Suppressor macrophage treated with lipopolysaccharide for 1 hour (primary cell): Measurements from ENCODE around the gene SELENOP.
"Not testable (repeated sequence)": the region's sequence is repeated elsewhere in the genome, so short reads cannot be mapped to it uniquely, and the experiment has no call there.

Source experiments
- DNase-seq, 3 donors: peaks; one replicate each; pipeline ENCODE4 v3.0.0-alpha.2; 2020 to 2022

Gene SELENOP

DNA sequence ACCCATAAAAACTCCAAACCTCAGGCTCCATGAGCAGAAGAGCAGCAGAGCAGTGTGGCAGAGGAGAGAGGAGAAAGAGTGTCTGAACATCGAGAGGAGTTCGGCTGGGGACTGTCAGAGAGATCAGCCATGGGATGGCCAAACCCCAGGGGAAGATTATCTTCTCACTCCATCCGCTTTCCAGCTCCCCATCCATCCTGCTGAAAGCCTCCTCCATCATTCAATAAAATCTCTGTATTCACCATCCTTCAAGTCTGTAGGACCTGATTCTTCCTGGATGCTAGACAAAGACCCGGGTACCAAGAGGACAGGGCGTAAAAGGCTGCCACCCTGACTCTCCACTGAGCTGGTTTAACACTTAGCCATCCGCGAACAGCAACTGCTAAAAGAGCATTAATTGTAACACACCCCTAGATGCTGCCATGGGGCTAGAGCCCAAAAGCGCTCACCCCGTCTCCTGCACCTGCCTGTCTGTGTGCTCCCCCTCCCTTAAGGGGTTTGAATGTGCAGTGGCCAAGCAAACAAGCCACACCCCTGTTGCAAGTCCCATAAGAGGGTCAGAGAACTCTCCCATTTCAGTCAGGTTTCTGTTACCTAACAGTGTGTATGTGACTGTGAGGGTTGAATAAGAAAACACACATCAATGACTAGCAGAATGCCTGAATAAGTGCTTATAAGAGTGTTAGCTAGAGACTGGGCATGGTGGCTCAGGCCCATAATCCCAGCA, 13.9 kb upstream of the SELENOP start:
- DNase-seq: no peak

DNA sequence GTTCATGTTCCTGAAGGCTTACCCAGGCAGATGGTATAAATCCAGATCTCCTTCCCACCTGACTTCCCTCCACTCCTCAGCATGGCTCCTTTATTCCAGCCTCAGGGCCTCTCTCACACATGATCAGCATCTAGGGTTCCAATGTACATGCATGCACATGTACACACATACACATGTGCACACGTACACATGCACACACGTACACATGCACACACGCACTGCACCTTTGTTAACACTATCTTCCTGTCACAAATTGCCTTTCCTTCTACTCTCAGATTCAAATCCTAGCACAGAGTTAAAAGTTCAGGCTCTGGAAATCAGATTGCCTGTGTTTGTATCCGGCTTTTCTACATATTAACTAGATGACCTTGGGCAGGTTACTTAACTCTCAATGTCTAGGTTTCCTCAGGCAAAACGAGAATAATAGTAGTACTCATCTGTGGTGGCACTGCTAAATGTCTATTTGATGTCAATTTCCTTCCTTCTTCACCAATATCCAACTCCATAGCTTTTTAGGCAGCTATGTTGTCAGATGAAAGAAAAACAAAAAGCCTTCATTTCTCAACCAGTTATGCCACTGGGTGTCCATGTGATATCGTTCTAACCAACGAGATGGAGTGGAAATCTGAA, 12.8 kb upstream of the SELENOP start:
- DNase-seq: no peak

GRCh38 chr5:42822548-42822947, 10.9 kb upstream of the SELENOP start:
- DNase-seq: no peak

GRCh38 chr5:42819745-42820144, 8.1 kb upstream of the SELENOP start:
- DNase-seq: no peak

GRCh38 chr5:42816546-42816945, 4.9 kb upstream of the SELENOP start:
- DNase-seq: not testable (repeated sequence)

DNA sequence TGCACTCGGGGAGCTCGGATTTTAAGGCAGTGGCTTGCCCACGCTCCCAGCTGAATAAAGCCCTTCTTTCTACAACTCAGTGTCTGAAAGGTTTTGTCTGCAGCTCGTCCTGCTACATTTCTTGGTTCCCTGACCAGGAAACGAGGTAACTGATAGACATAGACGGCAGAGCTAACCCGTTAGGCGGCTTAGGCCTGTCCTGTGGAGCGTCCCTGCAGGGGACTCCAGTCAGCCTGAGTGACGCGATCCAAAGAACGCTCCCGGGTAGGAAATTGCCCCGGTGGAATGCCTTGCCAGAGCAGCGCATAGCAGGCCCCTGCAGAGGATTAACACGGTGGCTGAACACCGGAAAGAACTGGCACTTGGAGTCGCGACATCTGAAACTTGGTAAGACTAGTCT, 1.8 kb upstream of the SELENOP start:
- no peak for DNase-seq

DNA sequence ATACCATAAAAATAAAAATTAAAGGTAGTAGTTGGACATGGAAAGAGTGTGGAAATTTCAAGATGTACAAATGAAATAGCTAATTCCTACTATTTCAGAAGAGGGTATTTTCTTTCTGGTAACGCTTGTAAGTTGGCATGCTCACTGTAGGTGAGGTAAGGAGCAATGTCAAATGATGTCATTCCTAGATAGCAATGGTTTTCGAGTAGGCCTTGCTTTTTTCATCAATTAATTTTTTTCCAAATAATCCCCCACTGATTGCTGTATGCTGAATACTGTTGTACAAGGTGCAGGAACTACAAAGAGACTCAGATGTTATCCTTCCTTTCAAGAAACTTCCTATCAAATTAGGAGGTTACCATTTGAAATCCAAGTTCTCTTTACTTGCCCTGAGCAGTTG, 928 bp upstream of the SELENOP start:
- no peak for DNase-seq

DNA sequence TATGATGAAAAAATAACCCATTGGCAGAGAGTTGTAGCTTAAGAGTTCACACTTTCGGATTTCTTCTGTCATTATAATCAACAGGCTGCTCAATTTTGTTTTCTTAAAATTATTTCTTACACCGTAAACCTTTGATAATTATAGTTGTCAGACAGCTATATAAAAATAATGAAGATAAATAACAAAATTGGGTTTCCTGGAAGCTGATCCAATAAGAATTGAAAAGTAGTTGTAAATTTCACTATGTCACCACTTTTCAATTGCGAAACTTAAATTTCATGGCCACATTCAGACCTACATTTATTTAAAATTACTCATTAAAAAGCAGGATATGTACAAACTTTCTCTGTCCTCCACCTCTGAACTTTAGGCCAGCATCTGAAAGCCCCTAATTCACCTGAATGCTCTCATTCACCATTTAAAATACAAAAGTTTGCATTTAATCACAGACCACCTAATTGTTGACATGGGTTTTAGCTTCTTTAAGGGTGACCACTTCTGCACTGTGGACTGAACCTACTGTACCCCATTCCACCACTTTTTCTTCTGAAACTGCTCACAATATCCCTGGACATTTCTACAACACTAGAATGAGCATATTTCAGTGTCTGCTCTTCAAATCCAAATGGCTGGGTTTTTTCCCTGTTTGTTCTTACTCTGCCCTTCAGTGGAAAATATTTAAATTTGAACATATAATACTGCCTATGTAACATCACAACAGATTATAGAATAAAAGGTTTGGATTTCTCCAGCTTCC, 680 bp downstream of the SELENOP start:
- peak in 2 of 3 donors; percentile 29 to 44 for DNase-seq

DNA sequence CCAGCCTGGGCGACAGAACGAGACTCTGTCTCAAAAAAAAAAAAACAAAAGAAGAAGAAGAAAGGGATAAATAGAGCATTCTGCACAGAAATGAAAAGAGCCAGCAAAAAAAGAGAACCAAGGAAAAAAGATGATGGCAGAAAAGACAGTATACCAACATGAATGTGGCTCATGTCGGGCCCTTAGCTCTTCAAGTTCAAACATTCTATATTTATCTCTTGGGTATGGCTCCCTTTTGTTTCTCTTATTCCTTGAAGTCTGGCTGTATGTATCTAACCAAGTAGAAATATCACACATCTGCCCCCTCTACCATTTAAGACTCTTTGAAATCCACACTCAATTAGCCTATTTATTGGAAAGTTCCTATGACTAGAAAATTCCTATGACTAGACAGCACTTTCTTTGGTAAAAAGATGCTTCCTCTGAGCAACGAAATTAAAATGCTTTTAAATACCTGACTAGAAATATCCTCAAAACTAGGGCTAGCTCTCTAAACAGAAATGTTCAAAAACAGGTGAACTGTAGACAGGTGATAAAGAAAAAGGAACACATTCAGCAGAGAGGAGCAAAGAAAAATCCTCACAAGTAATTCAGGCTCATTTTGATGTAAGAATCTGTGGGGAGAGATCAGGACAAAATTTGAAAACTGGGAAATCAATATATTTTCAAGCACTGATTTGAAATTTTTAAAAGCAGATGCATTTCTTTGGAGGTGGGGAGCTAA, 2.6 kb downstream of the SELENOP start:
- DNase-seq: no peak

GRCh38 chr5:42807722-42808447, 3.8 kb downstream of the SELENOP start:
- DNase-seq: peak in 1 of 3 donors; percentile 19

DNA sequence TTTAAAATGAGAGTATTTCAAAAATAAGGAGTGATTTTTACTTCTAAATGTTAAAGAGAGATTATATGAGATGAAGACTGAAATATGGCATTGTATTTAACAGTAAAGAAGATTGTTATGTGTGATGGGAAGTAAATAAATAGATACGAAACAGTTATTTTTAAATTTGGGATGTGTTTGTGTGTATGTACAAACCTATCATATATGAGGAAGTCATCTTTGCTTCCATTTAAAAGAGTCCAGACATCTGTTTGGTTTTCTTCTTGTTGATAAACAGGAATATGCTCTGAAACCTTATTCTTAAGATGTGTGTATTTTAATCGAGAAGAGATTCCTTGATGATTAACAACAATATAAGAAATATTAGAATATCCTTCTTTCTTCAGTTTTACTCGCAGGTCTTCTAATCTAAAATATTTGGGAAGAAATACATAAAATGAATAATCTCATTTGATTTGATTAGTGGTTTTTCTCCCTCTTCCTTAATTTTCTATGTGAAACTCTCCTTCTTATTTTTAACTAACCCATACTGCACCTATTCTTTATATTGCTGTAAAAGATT, 4.9 kb downstream of the SELENOP start:
- DNase-seq: no peak

- DNase-seq: no peak
These were observed 5.5 kb downstream of the SELENOP start for GRCh38 chr5:42806004-42806700.

GRCh38 chr5:42804717-42805339, 6.9 kb downstream of the SELENOP start:
- no peak for DNase-seq

DNA sequence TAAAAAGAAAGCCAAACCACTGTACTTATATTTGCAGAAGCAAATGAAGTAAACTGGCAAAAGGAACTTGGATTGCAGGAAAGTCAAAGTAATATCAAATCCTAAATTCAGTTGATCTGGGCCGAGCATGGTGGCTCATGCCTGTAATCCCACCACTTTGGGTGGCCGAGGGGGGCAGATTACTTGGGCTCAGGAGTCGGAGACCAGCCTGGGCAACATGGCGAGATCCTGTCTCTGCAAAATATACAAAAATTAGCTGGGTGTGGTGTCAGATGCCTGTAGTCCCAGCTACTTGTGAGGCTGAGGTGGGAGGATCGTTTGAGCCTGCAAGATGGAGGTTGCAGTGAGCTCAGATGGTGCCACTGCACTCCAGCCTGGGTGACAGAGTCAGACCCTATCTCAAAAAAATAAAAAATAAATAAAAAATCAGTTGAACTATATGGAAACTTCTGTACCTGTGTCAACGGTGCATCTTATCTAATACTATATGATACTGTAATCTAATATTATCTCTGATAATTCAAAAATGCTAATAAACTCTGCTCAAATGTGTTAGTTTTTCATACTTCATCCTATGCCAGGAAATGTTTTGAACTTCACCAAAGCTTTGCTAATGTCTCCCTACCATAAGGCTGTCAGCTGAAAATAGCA, 10.1 kb downstream of the SELENOP start:
- DNase-seq: no peak

DNA sequence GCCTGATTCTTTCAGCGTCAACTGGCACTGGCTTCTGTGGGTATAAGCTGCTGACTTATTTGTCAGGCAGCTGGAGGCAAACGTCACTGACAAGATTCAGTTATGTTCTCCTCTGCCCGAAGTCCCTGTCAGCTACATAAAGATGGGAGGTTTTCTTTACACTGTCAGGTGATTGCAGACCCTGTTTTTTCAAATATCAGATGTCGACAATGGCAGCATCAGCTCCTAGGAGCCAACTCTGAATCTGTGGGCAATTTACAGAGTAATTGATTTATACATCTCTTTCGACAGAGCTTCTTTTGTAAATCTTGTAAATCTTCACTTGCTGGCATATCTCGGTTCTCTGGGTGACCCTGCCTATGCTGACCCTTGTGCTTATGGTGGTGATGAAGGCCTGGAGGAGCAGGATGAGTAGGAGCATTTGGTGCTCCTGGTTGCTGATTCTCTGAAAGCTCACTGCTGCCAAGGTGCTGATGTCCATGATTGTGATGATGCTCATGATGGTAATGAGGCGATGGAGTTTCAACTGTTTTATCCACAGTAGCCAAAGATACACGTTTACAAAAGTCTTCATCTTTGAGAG, 10.9 kb downstream of the SELENOP start:
- DNase-seq: no peak

DNA sequence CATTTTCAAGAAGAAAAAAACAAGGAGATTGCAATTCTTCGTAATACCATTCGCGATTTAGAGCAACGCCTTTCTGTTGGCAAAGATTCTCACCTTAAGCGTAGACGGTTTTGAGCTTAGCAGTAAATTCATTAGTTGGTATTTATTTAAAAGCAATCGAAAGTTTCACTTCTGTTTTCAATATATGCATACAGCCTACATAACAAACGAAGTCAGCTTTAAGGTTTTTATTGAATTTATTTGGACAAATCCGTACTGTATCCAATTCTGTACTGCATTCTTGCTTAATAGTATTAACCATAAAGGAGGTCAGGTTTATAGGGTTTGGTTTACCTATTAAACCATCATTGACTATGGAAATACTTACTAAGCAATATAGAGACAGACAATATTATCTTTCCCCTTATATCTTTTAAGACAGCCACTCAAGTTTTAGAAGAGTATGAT, 12.0 kb downstream of the SELENOP start:
- no peak for DNase-seq

- DNase-seq: no peak
These were observed 12.5 kb downstream of the SELENOP start for GRCh38 chr5:42799241-42799608.

- DNase-seq: no peak
These were observed 13.1 kb downstream of the SELENOP start for GRCh38 chr5:42798284-42799240.

DNA sequence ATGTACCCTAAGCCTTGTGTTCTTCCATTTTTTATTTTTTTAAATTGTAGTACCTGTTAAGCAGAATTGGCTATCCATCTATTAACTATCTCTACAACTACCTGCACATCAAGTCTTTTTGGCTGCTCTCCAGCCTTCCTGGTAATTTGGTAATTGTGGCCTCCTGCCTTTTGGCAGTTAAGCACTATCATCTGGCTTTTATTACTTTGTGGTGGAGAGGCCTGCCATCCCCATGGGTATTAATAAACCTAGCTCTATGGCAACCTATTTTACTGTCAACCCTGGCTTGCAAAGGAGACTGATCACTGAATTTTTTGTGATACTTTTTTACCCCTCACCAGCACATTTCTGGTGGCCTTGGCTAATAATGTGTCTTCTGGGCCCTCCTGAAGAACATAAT, 20.5 kb downstream of the SELENOP start:
- no peak for DNase-seq
